Measurements from ENCODE around the gene METTL1.

Gene METTL1

DNA sequence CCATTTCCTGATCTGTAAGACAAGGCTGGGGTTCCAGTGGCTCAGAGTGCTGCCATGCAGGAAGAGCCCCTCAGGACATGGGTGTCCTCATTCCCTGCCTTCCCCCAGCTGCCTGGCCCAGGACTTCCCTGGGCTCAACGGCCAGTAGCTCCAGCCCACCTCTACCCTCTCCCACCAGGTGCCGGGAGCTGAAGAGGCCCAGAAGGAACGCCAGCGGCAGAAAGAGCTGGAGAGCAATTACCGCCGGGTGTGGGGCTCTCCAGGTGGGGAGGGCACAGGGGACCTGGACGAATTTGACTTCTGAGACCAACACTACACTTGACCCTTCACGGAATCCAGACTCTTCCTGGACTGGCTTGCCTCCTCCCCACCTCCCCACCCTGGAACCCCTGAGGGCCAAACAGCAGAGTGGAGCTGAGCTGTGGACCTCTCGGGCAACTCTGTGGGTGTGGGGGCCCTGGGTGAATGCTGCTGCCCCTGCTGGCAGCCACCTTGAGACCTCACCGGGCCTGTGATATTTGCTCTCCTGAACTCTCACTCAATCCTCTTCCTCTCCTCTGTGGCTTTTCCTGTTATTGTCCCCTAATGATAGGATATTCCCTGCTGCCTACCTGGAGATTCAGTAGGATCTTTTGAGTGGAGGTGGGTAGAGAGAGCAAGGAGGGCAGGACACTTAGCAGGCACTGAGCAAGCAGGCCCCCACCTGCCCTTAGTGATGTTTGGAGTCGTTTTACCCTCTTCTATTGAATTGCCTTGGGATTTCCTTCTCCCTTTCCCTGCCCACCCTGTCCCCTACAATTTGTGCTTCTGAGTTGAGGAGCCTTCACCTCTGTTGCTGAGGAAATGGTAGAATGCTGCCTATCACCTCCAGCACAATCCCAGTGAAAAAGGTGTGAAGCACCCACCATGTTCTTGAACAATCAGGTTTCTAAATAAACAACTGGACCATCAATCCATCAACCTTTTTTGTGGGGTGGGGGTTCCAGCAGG lies 51.0 kb downstream of the METTL1 start:
- peaks cover 0 to 5% (median 4%) of the 10 kb centered on the region in 4 donors for H3K4me1 ChIP-seq
- no peak overlapping the region for H3K27ac ChIP-seq
- peaks cover 47 to 62% (median 58%) of the 10 kb centered on the region in 3 donors for H3K36me3 ChIP-seq
- peaks cover 0 to 14% of the 10 kb centered on the region in 2 donors for H3K27me3 ChIP-seq
- TF ChIP-seq CTCF (IDR thresholded peaks at IDR 0.05) = no peak
- no peak overlapping the region for H3K4me3 ChIP-seq
- no peaks in the 10 kb centered on the region for H3K9me3 ChIP-seq
- DNase-seq = no peak
- intact Hi-C loops (cut with DNase I; ENCODE audit: low total_unique reads) = loop anchor here (10.0 kb wide), 1 partner anchor 184 kb away; no protein-coding TSS in a partner anchor

DNA sequence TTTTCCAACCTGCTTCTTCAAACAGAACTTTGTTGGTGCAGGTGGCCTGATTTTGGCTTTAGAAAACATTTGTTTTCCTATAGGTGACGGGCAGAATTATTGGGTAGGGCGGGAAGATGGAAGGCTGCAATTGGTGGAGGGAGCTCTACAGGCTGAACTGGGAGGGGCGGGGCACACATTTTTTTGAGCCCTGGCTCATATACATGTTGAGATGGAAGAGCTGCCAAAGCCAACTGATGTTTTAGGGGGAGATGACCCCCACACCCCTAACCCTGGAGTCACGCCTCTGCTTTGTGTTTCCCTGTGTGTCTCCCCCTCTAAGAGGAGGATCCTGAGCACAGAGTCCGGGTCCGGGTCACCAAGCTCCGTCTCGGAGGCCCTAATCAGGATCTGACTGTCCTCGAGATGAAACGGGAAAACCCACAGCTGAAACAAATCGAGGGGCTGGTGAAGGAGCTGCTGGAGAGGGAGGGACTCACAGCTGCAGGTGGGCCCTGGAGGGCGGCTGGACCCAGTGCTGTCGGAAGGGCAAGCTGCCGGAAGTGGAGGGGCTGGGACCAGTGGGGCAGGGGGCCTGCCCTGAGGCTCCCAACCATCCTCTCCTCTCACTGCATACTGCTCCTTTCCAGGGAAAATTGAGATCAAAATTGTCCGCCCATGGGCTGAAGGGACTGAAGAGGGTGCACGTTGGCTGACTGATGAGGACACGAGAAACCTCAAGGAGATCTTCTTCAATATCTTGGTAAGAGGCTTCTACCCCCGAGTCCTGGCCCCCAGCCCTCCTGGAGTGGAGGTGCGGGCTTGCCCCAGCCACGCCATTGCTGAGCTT lies 51.9 kb downstream of the METTL1 start:
- intact Hi-C loops (cut with DNase I; ENCODE audit: low total_unique reads) = loop anchor here (10.0 kb wide), 1 partner anchor 185 kb away; no protein-coding TSS in a partner anchor
- no peak for DNase-seq
- Histone ChIP-seq H3K36me3 (peaks cover 56 to 71% (median 64%) of the 10 kb centered on the region in 3 donors), H3K9me3 (no peaks in the 10 kb centered on the region), H3K27me3 (peaks cover 0 to 6% of the 10 kb centered on the region in 2 donors), H3K4me3 (no peak overlapping the region), H3K27ac (no peak overlapping the region), H3K4me1 (no peaks in the 10 kb centered on the region)
- TF ChIP-seq CTCF (IDR thresholded peaks at IDR 0.05) = no peak

DNA sequence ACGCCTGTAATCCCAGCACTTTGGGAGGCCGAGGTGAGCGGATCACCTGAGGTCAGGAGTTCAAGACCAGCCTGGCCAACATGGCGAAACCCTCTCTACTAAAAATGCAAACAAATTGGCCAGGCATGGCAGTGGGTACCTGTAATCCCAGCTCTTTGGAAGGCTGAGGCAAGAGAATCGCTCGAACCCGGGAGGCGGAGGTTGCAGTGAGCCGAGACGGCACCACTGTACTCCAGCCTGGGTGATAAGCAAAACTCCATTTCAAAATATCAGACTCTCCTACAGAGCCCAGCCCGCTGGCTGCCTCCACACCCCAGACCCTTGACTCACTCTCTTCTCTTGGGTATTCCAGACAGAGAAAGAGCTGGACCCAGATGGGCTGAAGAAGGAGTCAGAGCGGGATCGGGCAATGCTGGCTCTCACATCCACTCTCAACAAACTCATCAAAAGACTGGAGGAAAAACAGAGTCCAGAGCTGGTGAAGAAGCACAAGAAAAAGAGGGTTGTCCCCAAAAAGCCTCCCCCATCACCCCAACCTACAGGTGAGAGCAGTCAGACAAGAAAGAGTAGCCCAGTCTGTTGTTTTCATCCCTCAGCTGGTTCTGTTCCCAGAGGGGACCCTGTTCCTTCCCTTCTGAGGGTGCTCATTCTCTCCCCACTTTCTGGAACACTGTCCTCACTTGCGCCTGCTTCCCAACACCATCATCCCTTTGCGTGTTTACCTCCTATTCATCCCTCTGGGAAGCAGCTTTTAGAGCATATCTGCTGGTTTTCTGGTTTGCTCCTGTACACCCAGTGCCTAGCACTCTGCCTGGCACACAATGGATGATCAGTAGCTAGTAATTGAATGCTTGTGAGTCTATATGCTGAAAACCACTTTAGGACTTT lies 53.0 kb downstream of the METTL1 start:
- no peak for TF ChIP-seq CTCF (IDR thresholded peaks at IDR 0.05)
- no peak overlapping the region for H3K4me3 ChIP-seq
- no peaks in the 10 kb centered on the region for H3K9me3 ChIP-seq
- H3K36me3 ChIP-seq = peaks cover 64 to 82% (median 71%) of the 10 kb centered on the region in 3 donors
- H3K4me1 ChIP-seq = no peaks in the 10 kb centered on the region
- no peaks in the 10 kb centered on the region for H3K27me3 ChIP-seq
- intact Hi-C loops (cut with DNase I; ENCODE audit: low total_unique reads) = no loop called here
- H3K27ac ChIP-seq = no peak overlapping the region
- DNase-seq = no peak
